ENCODE data around the gene PRKRA.

- TF ChIP-seq POLR2A (IDR thresholded peaks at IDR 0.05) (no peak), CTCF (IDR thresholded peaks at IDR 0.05) (no peak)
Observed at GRCh38 chr2:178496049-178496448, 45.1 kb upstream of the PRKRA start.
